Smooth muscle cell (in vitro differentiated cells): ENCODE results near the gene TBPL1. TPM values are rescaled to one million over a fixed set of nuclear protein-coding genes. Genes with fewer than 3 reads are reported as not detected.

Experiments
- DNase-seq: peaks from one replicate; lab custom pipeline; 2025; ENCODE audit not compliant: unreplicated experiment; lab: John Stamatoyannopoulos, UW
- H2AFZ ChIP-seq: fragments of 200-600 bp; sonication (generic); 2 replicates; pipeline ENCODE4 v1.6.0; 2016; ENCODE audit warnings: antibody characterized with exemption, low read depth, mild to moderate bottlenecking
- H3F3A ChIP-seq: fragments of 200-600 bp; sonication (generic); 2 replicates; pipeline ENCODE4 v1.6.0; 2017; ENCODE audit warnings: antibody characterized with exemption, low read depth
- H3K27ac ChIP-seq: fragments of 200-600 bp; sonication (generic); 2 replicates; pipeline ENCODE4 v1.5.1; 2016; ENCODE audit warnings: low read depth, mild to moderate bottlenecking
- H3K27me3 ChIP-seq: fragments of 200-600 bp; sonication (generic); 2 replicates; pipeline ENCODE4 v1.6.1; 2016; ENCODE audit warnings: low read depth, mild to moderate bottlenecking
- H3K36me3 ChIP-seq: fragments of 200-600 bp; sonication (generic); 2 replicates; pipeline ENCODE4 v1.5.1; 2016; ENCODE audit warnings: low read depth
- H3K4me1 ChIP-seq: fragments of 200-600 bp; sonication (generic); 2 replicates; pipeline ENCODE4 v1.5.1; 2016; ENCODE audit warnings: low read depth
- H3K4me2 ChIP-seq: fragments of 200-600 bp; sonication (generic); 2 replicates; pipeline ENCODE4 v1.6.0; 2016; ENCODE audit warnings: mild to moderate bottlenecking
- H3K4me3 ChIP-seq: fragments of 200-600 bp; sonication (generic); 2 replicates; pipeline ENCODE4 v1.5.1; 2016; ENCODE audit warnings: mild to moderate bottlenecking
- H3K79me2 ChIP-seq: fragments of 200-600 bp; sonication (generic); 2 replicates; pipeline ENCODE4 v1.6.0; 2016; ENCODE audit warnings: low read depth, mild to moderate bottlenecking
- H3K9ac ChIP-seq: fragments of 200-600 bp; sonication (generic); 2 replicates; pipeline ENCODE4 v1.6.0; 2016; ENCODE audit warnings: low read depth
- H3K9me3 ChIP-seq: fragments of 200-600 bp; sonication (generic); replicated peaks from 2 replicates; pipeline ENCODE4 v1.5.1; 2016; ENCODE audit warnings: low read depth
- H4K20me1 ChIP-seq: fragments of 200-600 bp; sonication (generic); 2 replicates; pipeline ENCODE4 v1.6.0; 2016; ENCODE audit warnings: low read depth
- CTCF ChIP-seq: fragments of 200-600 bp; sonication (generic); IDR thresholded peaks from 2 replicates; pipeline ENCODE4 v1.5.1; 2017; ENCODE audit warnings: borderline replicate concordance, mild to moderate bottlenecking, antibody characterized with exemption; ENCODE audit not compliant: insufficient read depth, poor library complexity, severe bottlenecking
- WGBS: methylation state at CpG from one replicate; pipeline ENCODE4 v1.1.7; 2016; ENCODE audit warnings: low lambda C conversion rate; 5-methylcytosine and 5-hydroxymethylcytosine counted together
- polyA plus RNA-seq: library from polyadenylated mRNA; unstranded; fragments of >200 nt; fragmentation: Nextera tagmentation; extraction: Ambion mirVana; gene quantifications from 2 replicates; pipeline ENCODE4 v1.2.1, GENCODE V29; 2016
- total RNA-seq: library from RNA; depleted of rRNA; stranded (reverse); fragments of >200 nt; gene quantifications from 2 replicates; pipeline ENCODE4 v1.2.3, GENCODE V29; 2014

The TBPL1 gene
- total and polyA plus RNA-seq, 2 experiments from 2014 or later, result 35.2 to 46.9 TPM

- no peak overlapping the region for H3K4me2 ChIP-seq
- TF ChIP-seq CTCF, result no peak
- H3K27me3 ChIP-seq, result peaks cover 10% of the 10 kb centered on the region
- peaks cover 3% of the 10 kb centered on the region for H3K4me1 ChIP-seq
- DNase-seq, result no peak
- no peaks in the 10 kb centered on the region for H3K9me3 ChIP-seq
- no peaks in the 10 kb centered on the region for H3K79me2 ChIP-seq
- H3K4me3 ChIP-seq, result no peak overlapping the region
- 52% methylated on average over 3 of the region's 3 CpGs for WGBS
- peak overlapping the region; percentile 52 for H3K27ac ChIP-seq
- no peaks in the 10 kb centered on the region for H3F3A ChIP-seq
- H2AFZ ChIP-seq, result no peak overlapping the region
- H3K9ac ChIP-seq, result no peak overlapping the region
- H3K36me3 ChIP-seq, result no peaks in the 10 kb centered on the region
- H4K20me1 ChIP-seq, result no peaks in the 10 kb centered on the region
These were observed 47.4 kb downstream of the TBPL1 start for GRCh38 chr6:134000443-134000842.

GRCh38 chr6:134002821-134003220 lies 49.8 kb downstream of the TBPL1 start:
- WGBS, result 73% methylated on average over 5 of the region's 5 CpGs
- Histone ChIP-seq H3K4me2 (no peak overlapping the region), H3K9me3 (no peaks in the 10 kb centered on the region), H3K4me3 (no peak overlapping the region), H3K27ac (no peak overlapping the region), H3K27me3 (peaks cover 10% of the 10 kb centered on the region), H3F3A (no peaks in the 10 kb centered on the region), H3K9ac (no peak overlapping the region), H3K79me2 (no peaks in the 10 kb centered on the region), H4K20me1 (no peaks in the 10 kb centered on the region), H2AFZ (no peak overlapping the region), H3K36me3 (no peaks in the 10 kb centered on the region), H3K4me1 (peaks cover 3% of the 10 kb centered on the region)
- no peak for TF ChIP-seq CTCF
- no peak for DNase-seq

GRCh38 chr6:134003542-134003951 lies 50.5 kb downstream of the TBPL1 start:
- H3K4me1 ChIP-seq, result peaks cover 3% of the 10 kb centered on the region
- no peak for TF ChIP-seq CTCF
- WGBS, result 79% methylated on average over 5 of the region's 5 CpGs
- H3K4me3 ChIP-seq, result no peak overlapping the region
- H3F3A ChIP-seq, result no peaks in the 10 kb centered on the region
- H3K36me3 ChIP-seq, result no peaks in the 10 kb centered on the region
- no peak overlapping the region for H3K4me2 ChIP-seq
- DNase-seq, result no peak
- H3K9ac ChIP-seq, result no peak overlapping the region
- peaks cover 10% of the 10 kb centered on the region for H3K27me3 ChIP-seq
- H4K20me1 ChIP-seq, result no peaks in the 10 kb centered on the region
- H3K79me2 ChIP-seq, result no peaks in the 10 kb centered on the region
- H2AFZ ChIP-seq, result no peak overlapping the region
- H3K27ac ChIP-seq, result no peak overlapping the region
- no peaks in the 10 kb centered on the region for H3K9me3 ChIP-seq

- no peak for TF ChIP-seq CTCF
- 87% methylated on average over 4 of the region's 4 CpGs for WGBS
- peaks cover 3% of the 10 kb centered on the region for H3K4me1 ChIP-seq
- no peaks in the 10 kb centered on the region for H3K9me3 ChIP-seq
- no peak overlapping the region for H2AFZ ChIP-seq
- H4K20me1 ChIP-seq, result no peaks in the 10 kb centered on the region
- no peak overlapping the region for H3K4me2 ChIP-seq
- no peaks in the 10 kb centered on the region for H3K79me2 ChIP-seq
- no peak overlapping the region for H3K4me3 ChIP-seq
- H3K36me3 ChIP-seq, result no peaks in the 10 kb centered on the region
- no peak for DNase-seq
- no peak overlapping the region for H3K9ac ChIP-seq
- no peak overlapping the region for H3K27ac ChIP-seq
- no peaks in the 10 kb centered on the region for H3F3A ChIP-seq
- H3K27me3 ChIP-seq, result peaks cover 3% of the 10 kb centered on the region
These were observed 51.7 kb downstream of the TBPL1 start for GRCh38 chr6:134004714-134005113.
